HCT116 (cell line): ENCODE results near the gene FMO5. TPM values are rescaled to one million over a fixed set of nuclear protein-coding genes. Genes with fewer than 3 reads are reported as not detected.

Experiments used
- ATAC-seq: fragments of 200-7000 bp; cut with Tn5 transposase; 2 replicates; pipeline ENCODE4 v1.9.1; 2020; ENCODE audit warnings: mild to moderate bottlenecking, moderate library complexity
- BruUV-seq: library from RNA; stranded (reverse); fragments of 400-500 nt; replicated peaks from 2 replicates; lab custom pipeline; 2021; lab: Mats Ljungman, UMichigan
- CTCF ChIA-PET: fragments of 300-600 bp; sonication (Branson Sonifier 250); formaldehyde crosslinking; loops from one replicate; lab custom pipeline; 2021; ENCODE audit warnings: antibody characterized with exemption; lab: Charles Lee
- POLR2A ChIA-PET: fragments of 300-600, 350-600 bp; sonication (Branson Sonifier 250); formaldehyde crosslinking; loops from one replicate; lab custom pipeline; 2021; ENCODE audit warnings: antibody characterized with exemption; lab: Charles Lee
- RAD21 ChIA-PET, 2 experiments: fragments of 300-600 bp; sonication (Branson Sonifier 250); formaldehyde crosslinking; loops; one replicate each; lab custom pipeline; 2023; ENCODE audit warnings: low total read pairs in 2 of 2; ENCODE audit not compliant: uncharacterized antibody in 2 of 2, unreplicated experiment in 2 of 2, low non-redundant PET in 1 of 2; lab: Charles Lee
- DNase-seq: peaks from one replicate; pipeline ENCODE4 v3.0.0-alpha.2; 2010; ENCODE audit warnings: low read depth, low spot score
- H2AFZ ChIP-seq: fragments of 200-600 bp; shearing (Covaris generic), sonication (generic); 2 replicates; pipeline ENCODE4 v1.6.1; 2017; ENCODE audit warnings: low read depth, mixed run types, mixed read lengths, antibody characterized with exemption, low read length; ENCODE audit not compliant: poor library complexity, severe bottlenecking
- H3K27ac ChIP-seq: 2 replicates; pipeline ENCODE4 v1.5.1; 2012; ENCODE audit warnings: low read depth, low read length
- H3K27me3 ChIP-seq: fragments of 200-600 bp; sonication (generic); 2 replicates; pipeline ENCODE4 v1.6.1; 2016; ENCODE audit warnings: mixed run types, low read length, mixed read lengths; ENCODE audit not compliant: insufficient read depth
- H3K36me3 ChIP-seq, 2 experiments: fragments of 200-500 bp in 1 of 2; fragments of 200-600 bp in 1 of 2; sonication (Bioruptor generic) in 1 of 2; sonication (generic) in 1 of 2; 2 replicates each; pipeline versions ENCODE4 v1.5.1 to v1.6.1; 2014 to 2016; ENCODE audit warnings: low read length in 2 of 2, inconsistent platforms in 1 of 2, mixed read lengths in 1 of 2, mixed run types in 1 of 2; ENCODE audit not compliant: insufficient read depth in 2 of 2, control insufficient read depth in 1 of 2
- H3K4me1 ChIP-seq, 2 experiments: fragments of 200-600 bp in 1 of 2; sonication (generic) in 1 of 2; 2 replicates each; pipeline versions ENCODE4 v1.5.1 to v1.6.1; 2012 to 2017; ENCODE audit warnings: low read length in 2 of 2, inconsistent platforms in 1 of 2, mild to moderate bottlenecking in 1 of 2, mixed read lengths in 1 of 2, mixed run types in 1 of 2, moderate library complexity in 1 of 2; ENCODE audit not compliant: insufficient read depth in 2 of 2, control insufficient read depth in 1 of 2
- H3K4me2 ChIP-seq: fragments of 200-600 bp; sonication (generic); 2 replicates; pipeline ENCODE4 v1.6.1; 2017; ENCODE audit warnings: mixed run types, low read length, mixed read lengths
- H3K4me3 ChIP-seq, 2 experiments: fragments of 200-600 bp in 1 of 2; sonication (generic) in 1 of 2; replicated peaks in 1 of 2; 2 replicates each; pipeline ENCODE4 v1.5.1; 2011 to 2016; ENCODE audit warnings: low read length in 2 of 2, control low read depth in 1 of 2, low read depth in 1 of 2, mild to moderate bottlenecking in 1 of 2, mixed read lengths in 1 of 2, mixed run types in 1 of 2
- H3K79me2 ChIP-seq: fragments of 200-600 bp; sonication (generic); 2 replicates; pipeline ENCODE4 v1.6.1; 2017; ENCODE audit warnings: mild to moderate bottlenecking, mixed run types, low read length, moderate library complexity, mixed read lengths; ENCODE audit not compliant: insufficient read depth
- H3K9ac ChIP-seq: fragments of 200-600 bp; sonication (generic); 2 replicates; pipeline ENCODE4 v1.6.1; 2016; ENCODE audit warnings: low read length, mixed read lengths
- H3K9me2 ChIP-seq: fragments of 200-600 bp; sonication (generic), shearing (Covaris generic); 2 replicates; pipeline ENCODE4 v1.6.1; 2017; ENCODE audit warnings: mixed run types, mild to moderate bottlenecking, moderate library complexity; ENCODE audit not compliant: insufficient read depth
- H3K9me3 ChIP-seq, 2 experiments: fragments of 200-500 bp in 1 of 2; fragments of 200-600 bp in 1 of 2; sonication (Bioruptor generic) in 1 of 2; sonication (generic) in 1 of 2; 2 replicates each; pipeline ENCODE4 v1.6.1; 2014 to 2017; ENCODE audit warnings: low read length in 2 of 2, mixed read lengths in 2 of 2, inconsistent platforms in 1 of 2, low read depth in 1 of 2, mild to moderate bottlenecking in 1 of 2, mixed run types in 1 of 2, moderate library complexity in 1 of 2; ENCODE audit not compliant: control insufficient read depth in 1 of 2, insufficient read depth in 1 of 2
- H4K20me1 ChIP-seq: fragments of 200-600 bp; sonication (generic), shearing (Covaris generic); 2 replicates; pipeline ENCODE4 v1.6.1; 2017; ENCODE audit warnings: mixed run types, mild to moderate bottlenecking, moderate library complexity; ENCODE audit not compliant: insufficient read depth
- EZH2 ChIP-seq: fragments of 200-600 bp; sonication (generic); IDR thresholded peaks from 2 replicates; pipeline ENCODE4 v1.6.1; 2017; ENCODE audit warnings: antibody characterized with exemption, mixed run types
- POLR2A ChIP-seq: IDR thresholded peaks from 2 replicates; pipeline ENCODE4 v1.7.0; 2011; ENCODE audit warnings: borderline replicate concordance; ENCODE audit not compliant: insufficient read depth, insufficient read length; ENCODE audit errors: extremely low read depth
- RAD21 ChIP-seq: IDR thresholded peaks from 2 replicates; pipeline ENCODE4 v1.6.1; 2012; ENCODE audit warnings: low read depth, mild to moderate bottlenecking
- ZFX ChIP-seq: fragments of 450-650 bp; IDR thresholded peaks from 2 replicates; pipeline ENCODE4 v1.6.1; 2017
- intact Hi-C: fragments of 100-400 bp; cut with micrococcal nuclease; formaldehyde crosslinking; loops from 2 replicates; pipeline ENCODE4 v1.10.0; 2022
- total RNA-seq: library from RNA; stranded (reverse); gene quantifications from one replicate; pipeline ENCODE4 v1.2.1, GENCODE V29; 2021; ENCODE audit not compliant: unreplicated experiment
- TF ChIP-seq, protein P1 (sequence below), 3 experiments: fragments of 200-600 bp in 1 of 3; sonication (generic) in 1 of 3; IDR thresholded peaks in 2 of 3; conservative IDR thresholded peaks in 1 of 3; 2 replicates each; pipeline ENCODE4 v1.5.1; 2012 to 2017; ENCODE audit warnings: low read depth in 2 of 3, low read length in 2 of 3, antibody characterized with exemption in 1 of 3, borderline replicate concordance in 1 of 3, control low read depth in 1 of 3, mild to moderate bottlenecking in 1 of 3, mixed read lengths in 1 of 3, mixed run types in 1 of 3, moderate library complexity in 1 of 3; ENCODE audit not compliant: insufficient read depth in 1 of 3
- TF ChIP-seq, protein P2 (sequence below): IDR thresholded peaks from 2 replicates; pipeline ENCODE4 v1.6.1; 2011; ENCODE audit warnings: mild to moderate bottlenecking, low read length, moderate library complexity; ENCODE audit not compliant: insufficient replicate concordance; ENCODE audit errors: extremely low read depth

The FMO5 gene
- total RNA-seq, 1 experiment from 2014 or later: 0.27 TPM

- DNase-seq: no peak
- Histone ChIP-seq H3K79me2 (no peaks in the 10 kb centered on the region), H2AFZ (no peak overlapping the region), H3K9ac (no peak overlapping the region), H4K20me1 (no peaks in the 10 kb centered on the region), H3K27ac (no peak overlapping the region), H3K9me2 (no peaks in the 10 kb centered on the region), H3K4me1 (peaks cover 4 to 5% of the 10 kb centered on the region in 2 experiments; a peak in 3 of 4 replicates), H3K36me3 (no peaks in the 10 kb centered on the region), H3K27me3 (no peaks in the 10 kb centered on the region), H3K4me3 (no peak overlapping the region), H3K9me3 (no peaks in the 10 kb centered on the region; a peak in 1 of 4 replicates), H3K4me2 (no peak overlapping the region)
- ChIA-PET POLR2A (no interaction called here), RAD21 (no interaction called here), CTCF (no interaction called here)
- no peak for TF ChIP-seq RAD21
- TF ChIP-seq EZH2: no peak
- no peak for TF ChIP-seq POLR2A
- TF ChIP-seq, protein P1, sequence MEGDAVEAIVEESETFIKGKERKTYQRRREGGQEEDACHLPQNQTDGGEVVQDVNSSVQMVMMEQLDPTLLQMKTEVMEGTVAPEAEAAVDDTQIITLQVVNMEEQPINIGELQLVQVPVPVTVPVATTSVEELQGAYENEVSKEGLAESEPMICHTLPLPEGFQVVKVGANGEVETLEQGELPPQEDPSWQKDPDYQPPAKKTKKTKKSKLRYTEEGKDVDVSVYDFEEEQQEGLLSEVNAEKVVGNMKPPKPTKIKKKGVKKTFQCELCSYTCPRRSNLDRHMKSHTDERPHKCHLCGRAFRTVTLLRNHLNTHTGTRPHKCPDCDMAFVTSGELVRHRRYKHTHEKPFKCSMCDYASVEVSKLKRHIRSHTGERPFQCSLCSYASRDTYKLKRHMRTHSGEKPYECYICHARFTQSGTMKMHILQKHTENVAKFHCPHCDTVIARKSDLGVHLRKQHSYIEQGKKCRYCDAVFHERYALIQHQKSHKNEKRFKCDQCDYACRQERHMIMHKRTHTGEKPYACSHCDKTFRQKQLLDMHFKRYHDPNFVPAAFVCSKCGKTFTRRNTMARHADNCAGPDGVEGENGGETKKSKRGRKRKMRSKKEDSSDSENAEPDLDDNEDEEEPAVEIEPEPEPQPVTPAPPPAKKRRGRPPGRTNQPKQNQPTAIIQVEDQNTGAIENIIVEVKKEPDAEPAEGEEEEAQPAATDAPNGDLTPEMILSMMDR (IDR thresholded peaks at IDR 0.05 in 2 of 3, conservative IDR thresholded peaks at IDR 0.05 in 1 of 3; ENCODE audit: borderline replicate concordance in 1 of 3, insufficient read depth in 1 of 3, low read depth in 2 of 3, low read length in 2 of 3): no peak
- TF ChIP-seq, protein P2, sequence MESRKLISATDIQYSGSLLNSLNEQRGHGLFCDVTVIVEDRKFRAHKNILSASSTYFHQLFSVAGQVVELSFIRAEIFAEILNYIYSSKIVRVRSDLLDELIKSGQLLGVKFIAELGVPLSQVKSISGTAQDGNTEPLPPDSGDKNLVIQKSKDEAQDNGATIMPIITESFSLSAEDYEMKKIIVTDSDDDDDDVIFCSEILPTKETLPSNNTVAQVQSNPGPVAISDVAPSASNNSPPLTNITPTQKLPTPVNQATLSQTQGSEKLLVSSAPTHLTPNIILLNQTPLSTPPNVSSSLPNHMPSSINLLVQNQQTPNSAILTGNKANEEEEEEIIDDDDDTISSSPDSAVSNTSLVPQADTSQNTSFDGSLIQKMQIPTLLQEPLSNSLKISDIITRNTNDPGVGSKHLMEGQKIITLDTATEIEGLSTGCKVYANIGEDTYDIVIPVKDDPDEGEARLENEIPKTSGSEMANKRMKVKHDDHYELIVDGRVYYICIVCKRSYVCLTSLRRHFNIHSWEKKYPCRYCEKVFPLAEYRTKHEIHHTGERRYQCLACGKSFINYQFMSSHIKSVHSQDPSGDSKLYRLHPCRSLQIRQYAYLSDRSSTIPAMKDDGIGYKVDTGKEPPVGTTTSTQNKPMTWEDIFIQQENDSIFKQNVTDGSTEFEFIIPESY: no peak
- no peak for TF ChIP-seq ZFX
- no TSS peak for BruUV-seq
- ATAC-seq: no peak
- intact Hi-C loops: no loop called here
Observed at GRCh38 chr1:147236959-147237791, 12.0 kb upstream of the FMO5 start.
